Activated naive CD8-positive, alpha-beta T cell treated with anti-CD3 and anti-CD28 coated beads, Interleukin-2, amount 10 ng/mL, durations not matched to agents 7 days and 5 days (primary cell): ENCODE data around the gene WNT2B. TPM values are rescaled to one million over a fixed set of nuclear protein-coding genes. Genes with fewer than 3 reads are reported as not detected.

Source experiments
- microRNA-seq: library from miRNA; unstranded; fragments of <30 nt; microRNA quantifications from one replicate; pipeline ENCODE4 v1.2.0, GENCODE V29; 2022
- total RNA-seq, 2 experiments: library from RNA; stranded (reverse); gene quantifications; one replicate each; pipeline ENCODE4 v1.2.3, GENCODE V29; 2021

WNT2B gene
- total RNA-seq, 2 experiments from 2014 or later: 0.22 to 0.34 TPM

Small RNA genes lying within 50 kb of the gene (microRNA-seq; reads per million reads assigned to microRNA genes)
- gene MIR4256: not detected

Other genes with a start within 250 kb of the WNT2B start
- under 1 TPM; 0.47 to 0.57 TPM for gene CTTNBP2NL, start 112.8 kb upstream of the WNT2B start, total RNA-seq
- gene ST7L, start 110.2 kb downstream of the WNT2B start, total RNA-seq: 10 to 100 TPM; 15.4 to 16.5 TPM
- 100 to 1,000 TPM; 248 to 251 TPM for gene CAPZA1, start 110.9 kb downstream of the WNT2B start, total RNA-seq
- 100 to 1,000 TPM; 124 to 130 TPM for gene MOV10, start 165.7 kb downstream of the WNT2B start, total RNA-seq
- gene RHOC, start 198.2 kb downstream of the WNT2B start, total RNA-seq: 10 to 100 TPM; 81.2 to 85.5 TPM
- gene PPM1J, start 206.4 kb downstream of the WNT2B start, total RNA-seq: under 1 TPM in 1 of 2 experiments, not detected in 1; 0.25 TPM